ENCODE measurements around the gene GABRG3. TPM values are rescaled to one million over a fixed set of nuclear protein-coding genes. Genes with fewer than 3 reads are reported as not detected.

The GABRG3 gene
- total RNA-seq, 1 experiment from 2014 or later: 0.15 TPM

DNA sequence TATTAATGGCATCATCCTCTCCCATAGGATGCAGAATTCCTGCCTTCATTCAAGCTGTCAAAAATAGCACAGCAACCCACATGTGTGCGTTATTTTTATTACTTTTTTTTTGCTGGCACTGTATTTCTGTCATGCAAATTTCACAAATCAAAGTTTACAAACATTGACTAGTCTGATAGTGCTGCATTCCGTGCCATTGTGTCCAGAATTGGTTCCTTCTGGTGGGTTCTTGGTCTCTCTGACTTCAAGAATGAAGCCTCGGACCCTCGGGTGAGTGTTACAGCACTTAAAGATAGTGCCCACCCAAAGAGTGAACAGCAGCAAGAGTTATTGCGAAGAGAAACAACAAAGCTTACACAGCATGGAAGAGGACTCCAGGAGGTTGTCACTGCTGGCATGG, 490.2 kb downstream of the GABRG3 start:
- no peak overlapping the region for H3K4me2 ChIP-seq (ENCODE audit: insufficient read depth, insufficient read length, low read length)
- no peak overlapping the region for H3T11ph ChIP-seq (ENCODE audit: low read length)
- TF ChIP-seq, protein P1, sequence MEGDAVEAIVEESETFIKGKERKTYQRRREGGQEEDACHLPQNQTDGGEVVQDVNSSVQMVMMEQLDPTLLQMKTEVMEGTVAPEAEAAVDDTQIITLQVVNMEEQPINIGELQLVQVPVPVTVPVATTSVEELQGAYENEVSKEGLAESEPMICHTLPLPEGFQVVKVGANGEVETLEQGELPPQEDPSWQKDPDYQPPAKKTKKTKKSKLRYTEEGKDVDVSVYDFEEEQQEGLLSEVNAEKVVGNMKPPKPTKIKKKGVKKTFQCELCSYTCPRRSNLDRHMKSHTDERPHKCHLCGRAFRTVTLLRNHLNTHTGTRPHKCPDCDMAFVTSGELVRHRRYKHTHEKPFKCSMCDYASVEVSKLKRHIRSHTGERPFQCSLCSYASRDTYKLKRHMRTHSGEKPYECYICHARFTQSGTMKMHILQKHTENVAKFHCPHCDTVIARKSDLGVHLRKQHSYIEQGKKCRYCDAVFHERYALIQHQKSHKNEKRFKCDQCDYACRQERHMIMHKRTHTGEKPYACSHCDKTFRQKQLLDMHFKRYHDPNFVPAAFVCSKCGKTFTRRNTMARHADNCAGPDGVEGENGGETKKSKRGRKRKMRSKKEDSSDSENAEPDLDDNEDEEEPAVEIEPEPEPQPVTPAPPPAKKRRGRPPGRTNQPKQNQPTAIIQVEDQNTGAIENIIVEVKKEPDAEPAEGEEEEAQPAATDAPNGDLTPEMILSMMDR (conservative IDR thresholded peaks at IDR 0.05): no peak
- no peak overlapping the region for H2BK20ac ChIP-seq (ENCODE audit: low read depth, low read length, poor library complexity, severe bottlenecking)
- Mint-ChIP-seq H3K9me3 (no peaks in the 10 kb centered on the region; a peak in 1 of 5 replicates), H3K36me3 (ENCODE audit: insufficient read depth in 1 of 3, low read depth in 3 of 3) (peaks cover 0 to 5% (median 0%) of the 10 kb centered on the region in 3 experiments; a peak in 2 of 7 replicates), H3K27me3 (ENCODE audit: low read depth) (no peaks in the 10 kb centered on the region; the same call in 1 of the 2 replicates), H3K27ac (no peak overlapping the region), H3K4me3 (no peak overlapping the region), H3K4me1 (peaks cover 0 to 5% of the 10 kb centered on the region in 2 experiments; a peak in 1 of 4 replicates)
- H3K56ac ChIP-seq (ENCODE audit: insufficient read length, low read depth, low read length): no peak overlapping the region
- H3K4me1 ChIP-seq (ENCODE audit: insufficient read depth, low read length): no peaks in the 10 kb centered on the region
- H3K14ac ChIP-seq (ENCODE audit: insufficient read depth, low read length): no peak overlapping the region
- no peaks in the 10 kb centered on the region for H3K79me1 ChIP-seq (ENCODE audit: insufficient read depth, low read depth, low read length, poor library complexity, severe bottlenecking)
- H3K27ac ChIP-seq (ENCODE audit: insufficient read length, low read depth, low read length): no peak overlapping the region
- H3K23ac ChIP-seq (ENCODE audit: insufficient read length, low read depth, low read length): no peak overlapping the region
- H3K18ac ChIP-seq (ENCODE audit: insufficient read length, low read depth, low read length): no peak overlapping the region
- no peak for DNase-seq
- no peak overlapping the region for H4K8ac ChIP-seq (replicated peaks; ENCODE audit: insufficient read length, low read depth, low read length)
- H3K79me2 ChIP-seq (ENCODE audit: insufficient read depth, low read length): no peaks in the 10 kb centered on the region
- WGBS (ENCODE audit: extremely low coverage, insufficient read length, low lambda C conversion rate): no CpG with 5 or more reads among the region's 5 CpGs
- H3K27me3 ChIP-seq (ENCODE audit: insufficient read depth, low read length): no peaks in the 10 kb centered on the region
- H2AK5ac ChIP-seq (ENCODE audit: insufficient read length, low read length): no peak overlapping the region
- no peaks in the 10 kb centered on the region for H3K9me3 ChIP-seq (ENCODE audit: control insufficient read depth, low read depth, low read length)
- no peak overlapping the region for H2BK120ac ChIP-seq (ENCODE audit: low read depth, low read length, poor library complexity, severe bottlenecking)
- H3K23me2 ChIP-seq (ENCODE audit: insufficient read length, low read depth, low read length, poor library complexity, severe bottlenecking): no peaks in the 10 kb centered on the region
- no peak overlapping the region for H3K9ac ChIP-seq (ENCODE audit: extremely low read depth, insufficient read length, low read length)
- no peak overlapping the region for H2BK5ac ChIP-seq (ENCODE audit: insufficient read length, low read length)
- H4K20me1 ChIP-seq (ENCODE audit: control insufficient read depth, insufficient read depth, insufficient read length): no peaks in the 10 kb centered on the region
- no peak overlapping the region for H2BK12ac ChIP-seq (ENCODE audit: insufficient read length, low read depth, low read length)
- no peak overlapping the region for H3K4ac ChIP-seq (ENCODE audit: low read depth, low read length)
- no peak overlapping the region for H4K91ac ChIP-seq (ENCODE audit: insufficient read length, low read depth, low read length)
- H2BK15ac ChIP-seq (ENCODE audit: low read depth, low read length): no peak overlapping the region
- H4K5ac ChIP-seq (ENCODE audit: insufficient read length, low read depth, low read length): no peak overlapping the region
- no peak overlapping the region for H2AFZ ChIP-seq (ENCODE audit: low read length)
